SK-N-SH treated with all-trans-retinoic acid at 6 μM for 48 hours (cell line): ENCODE results near the gene PRKACB.

ENCODE experiments used
- ATAC-seq: fragments of 200-7000 bp; cut with Tn5 transposase; 3 replicates; pipeline ENCODE4 v1.9.1; 2020; ENCODE audit warnings: mild to moderate bottlenecking, moderate library complexity
- ARNTL ChIP-seq: fragments of 450-650 bp; formaldehyde crosslinking; IDR thresholded peaks from 2 replicates; pipeline ENCODE4 v1.5.0; 2020; ENCODE audit warnings: low read depth, mild to moderate bottlenecking, moderate library complexity, borderline replicate concordance
- BACH2 ChIP-seq: fragments of 250-450 bp; sonication (Bioruptor Pico); IDR thresholded peaks from 2 replicates; pipeline ENCODE4 v1.9.0; 2021; ENCODE audit warnings: mild to moderate bottlenecking, borderline replicate concordance
- CSDC2 ChIP-seq: fragments of 250-450 bp; sonication (Bioruptor Pico); IDR thresholded peaks from 2 replicates; pipeline ENCODE4 v1.5.0; 2020; ENCODE audit warnings: mild to moderate bottlenecking, moderate library complexity
- ESRRG ChIP-seq: fragments of 250-450 bp; sonication (Bioruptor Pico); IDR thresholded peaks from 2 replicates; pipeline ENCODE4 v1.6.1; 2021; ENCODE audit warnings: mild to moderate bottlenecking
- GLIS3 ChIP-seq: fragments of 250-450 bp; sonication (Bioruptor Pico); IDR thresholded peaks from 2 replicates; pipeline ENCODE4 v1.5.0; 2020; ENCODE audit warnings: mild to moderate bottlenecking, moderate library complexity
- ISL1 ChIP-seq: fragments of 250-450 bp; sonication (Bioruptor Pico); IDR thresholded peaks from 2 replicates; pipeline ENCODE4 v2.1.2; 2022; ENCODE audit warnings: mild to moderate bottlenecking, moderate library complexity
- OSR1 ChIP-seq: fragments of 250-450 bp; sonication (Bioruptor Pico); IDR thresholded peaks from 2 replicates; pipeline ENCODE4 v1.8.0; 2022; ENCODE audit warnings: moderate library complexity, mild to moderate bottlenecking, inconsistent platforms
- PPARA ChIP-seq: fragments of 250-450 bp; sonication (Bioruptor Pico); IDR thresholded peaks from 2 replicates; pipeline ENCODE4 v1.5.0; 2020; ENCODE audit warnings: mild to moderate bottlenecking, borderline replicate concordance
- RARB ChIP-seq: fragments of 250-450 bp; sonication (Bioruptor Pico); IDR thresholded peaks from 2 replicates; pipeline ENCODE4 v1.8.0; 2021; ENCODE audit warnings: mild to moderate bottlenecking, moderate library complexity
- SNAI2 ChIP-seq: fragments of 250-450 bp; sonication (Bioruptor Pico); IDR thresholded peaks from 2 replicates; pipeline ENCODE4 v1.5.0; 2020; ENCODE audit warnings: mild to moderate bottlenecking, moderate library complexity
- TCF4 ChIP-seq: fragments of 250-450 bp; sonication (Bioruptor Pico); IDR thresholded peaks from 2 replicates; pipeline ENCODE4 v1.8.0; 2021; ENCODE audit warnings: mild to moderate bottlenecking, moderate library complexity, borderline replicate concordance
- TOX ChIP-seq: fragments of 250-450 bp; sonication (Bioruptor Pico); IDR thresholded peaks from 2 replicates; pipeline ENCODE4 v1.8.0; 2021; ENCODE audit warnings: mild to moderate bottlenecking, moderate library complexity, borderline replicate concordance
- ZC3H10 ChIP-seq: fragments of 250-450 bp; sonication (Bioruptor Pico); IDR thresholded peaks from 2 replicates; pipeline ENCODE4 v1.5.1; 2021; ENCODE audit warnings: mild to moderate bottlenecking, moderate library complexity
- ZFP3 ChIP-seq: fragments of 250-450 bp; sonication (Bioruptor Pico); IDR thresholded peaks from 2 replicates; pipeline ENCODE4 v1.5.0; 2020; ENCODE audit warnings: mild to moderate bottlenecking, moderate library complexity
- ZNF565 ChIP-seq: fragments of 450-650 bp; formaldehyde crosslinking; conservative IDR thresholded peaks from 2 replicates; pipeline ENCODE4 v1.5.0; 2020; ENCODE audit warnings: low read depth, mild to moderate bottlenecking, moderate library complexity
- ZNF70 ChIP-seq: fragments of 450-650 bp; formaldehyde crosslinking; IDR thresholded peaks from 2 replicates; pipeline ENCODE4 v1.5.0; 2020; ENCODE audit warnings: mild to moderate bottlenecking, moderate library complexity
- ZNF8 ChIP-seq: fragments of 450-650 bp; formaldehyde crosslinking; IDR thresholded peaks from 2 replicates; pipeline ENCODE4 v1.5.0; 2020; ENCODE audit warnings: mild to moderate bottlenecking, moderate library complexity
- TF ChIP-seq, protein P1 (sequence below): fragments of 250-450 bp; sonication (Bioruptor Pico); IDR thresholded peaks from 2 replicates; pipeline ENCODE4 v1.8.0; 2020; ENCODE audit warnings: mild to moderate bottlenecking, moderate library complexity, borderline replicate concordance
- TF ChIP-seq, protein P2 (sequence below): fragments of 250-450 bp; sonication (Bioruptor Pico); IDR thresholded peaks from 2 replicates; pipeline ENCODE4 v1.5.1; 2020; ENCODE audit warnings: low read depth, mild to moderate bottlenecking, moderate library complexity
- TF ChIP-seq, protein P3 (sequence below): fragments of 250-450 bp; sonication (Bioruptor Pico); IDR thresholded peaks from 2 replicates; pipeline ENCODE4 v1.5.1; 2021; ENCODE audit warnings: mild to moderate bottlenecking, moderate library complexity

The PRKACB gene

DNA sequence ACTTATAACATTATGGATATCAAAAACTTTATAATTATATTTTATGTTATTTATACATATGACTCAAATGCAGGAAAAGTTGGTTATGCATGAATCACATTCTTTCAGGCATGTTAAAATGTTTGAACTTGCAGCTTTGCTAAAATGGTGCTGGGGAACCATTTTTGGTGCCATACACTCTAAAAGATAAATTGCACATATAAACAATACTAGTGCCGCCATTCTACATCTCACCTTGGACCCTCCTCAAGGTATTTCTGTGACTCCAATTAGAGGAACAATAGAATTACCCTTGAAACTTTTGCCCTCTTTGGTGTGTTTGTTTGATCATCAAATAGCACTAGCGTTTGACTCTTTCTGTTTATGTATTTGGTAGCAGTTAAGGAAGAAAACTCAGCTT, 997 bp downstream of the PRKACB start:
- ATAC-seq: no peak

DNA sequence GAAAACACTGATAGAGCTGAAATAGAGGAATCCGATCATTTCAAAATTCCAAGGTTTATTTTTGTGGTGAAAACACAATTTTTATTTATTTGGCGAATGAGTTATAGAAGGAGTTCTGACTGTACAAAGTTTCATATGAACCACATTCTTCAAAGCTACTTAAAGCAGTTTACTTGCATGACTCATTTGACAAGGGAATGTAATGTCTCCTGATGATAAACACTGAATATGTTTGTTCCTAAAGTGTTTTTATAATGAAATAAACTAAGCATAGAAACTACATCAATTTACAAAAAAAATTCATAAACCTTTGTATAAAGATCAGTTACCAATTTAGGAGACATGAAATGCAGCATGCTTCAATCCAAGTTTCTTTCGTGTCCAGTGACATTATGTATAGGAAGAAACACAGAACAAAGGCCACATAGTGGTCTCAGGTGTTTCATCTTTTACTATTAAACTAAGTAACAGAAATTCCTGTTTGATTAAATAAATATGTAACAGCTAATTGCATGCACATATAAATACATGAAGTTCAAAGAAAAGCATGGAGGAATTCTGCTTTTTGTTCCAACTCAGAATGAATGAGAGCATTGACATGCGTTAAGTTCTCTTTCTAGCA, 2.5 kb downstream of the PRKACB start:
- peak; percentile 92 for ATAC-seq
- TF ChIP-seq ESRRG (CRISPR knock-in tag) (no peak), RARB (no peak), ZFP3 (CRISPR knock-in tag) (no peak), ZC3H10 (CRISPR knock-in tag) (peak; percentile 32; the same call in 1 of the 2 replicates), ISL1 (CRISPR knock-in tag) (peak; percentile 85), ZNF70 (CRISPR knock-in tag) (no peak), PPARA (CRISPR knock-in tag) (no peak), GLIS3 (CRISPR knock-in tag) (no peak)
- TF ChIP-seq, protein P1, sequence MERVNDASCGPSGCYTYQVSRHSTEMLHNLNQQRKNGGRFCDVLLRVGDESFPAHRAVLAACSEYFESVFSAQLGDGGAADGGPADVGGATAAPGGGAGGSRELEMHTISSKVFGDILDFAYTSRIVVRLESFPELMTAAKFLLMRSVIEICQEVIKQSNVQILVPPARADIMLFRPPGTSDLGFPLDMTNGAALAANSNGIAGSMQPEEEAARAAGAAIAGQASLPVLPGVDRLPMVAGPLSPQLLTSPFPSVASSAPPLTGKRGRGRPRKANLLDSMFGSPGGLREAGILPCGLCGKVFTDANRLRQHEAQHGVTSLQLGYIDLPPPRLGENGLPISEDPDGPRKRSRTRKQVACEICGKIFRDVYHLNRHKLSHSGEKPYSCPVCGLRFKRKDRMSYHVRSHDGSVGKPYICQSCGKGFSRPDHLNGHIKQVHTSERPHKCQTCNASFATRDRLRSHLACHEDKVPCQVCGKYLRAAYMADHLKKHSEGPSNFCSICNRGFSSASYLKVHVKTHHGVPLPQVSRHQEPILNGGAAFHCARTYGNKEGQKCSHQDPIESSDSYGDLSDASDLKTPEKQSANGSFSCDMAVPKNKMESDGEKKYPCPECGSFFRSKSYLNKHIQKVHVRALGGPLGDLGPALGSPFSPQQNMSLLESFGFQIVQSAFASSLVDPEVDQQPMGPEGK (CRISPR knock-in tag): no peak
- TF ChIP-seq, protein P2, sequence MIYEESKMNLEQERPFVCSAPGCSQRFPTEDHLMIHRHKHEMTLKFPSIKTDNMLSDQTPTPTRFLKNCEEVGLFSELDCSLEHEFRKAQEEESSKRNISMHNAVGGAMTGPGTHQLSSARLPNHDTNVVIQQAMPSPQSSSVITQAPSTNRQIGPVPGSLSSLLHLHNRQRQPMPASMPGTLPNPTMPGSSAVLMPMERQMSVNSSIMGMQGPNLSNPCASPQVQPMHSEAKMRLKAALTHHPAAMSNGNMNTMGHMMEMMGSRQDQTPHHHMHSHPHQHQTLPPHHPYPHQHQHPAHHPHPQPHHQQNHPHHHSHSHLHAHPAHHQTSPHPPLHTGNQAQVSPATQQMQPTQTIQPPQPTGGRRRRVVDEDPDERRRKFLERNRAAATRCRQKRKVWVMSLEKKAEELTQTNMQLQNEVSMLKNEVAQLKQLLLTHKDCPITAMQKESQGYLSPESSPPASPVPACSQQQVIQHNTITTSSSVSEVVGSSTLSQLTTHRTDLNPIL (CRISPR knock-in tag): no peak

More for the DNA sequence above, 997 bp downstream of the PRKACB start:
- no peak for TF ChIP-seq GLIS3 (CRISPR knock-in tag)
- no peak for TF ChIP-seq BACH2 (CRISPR knock-in tag)
- TF ChIP-seq, all 23 proteins: peak for 0

DNA sequence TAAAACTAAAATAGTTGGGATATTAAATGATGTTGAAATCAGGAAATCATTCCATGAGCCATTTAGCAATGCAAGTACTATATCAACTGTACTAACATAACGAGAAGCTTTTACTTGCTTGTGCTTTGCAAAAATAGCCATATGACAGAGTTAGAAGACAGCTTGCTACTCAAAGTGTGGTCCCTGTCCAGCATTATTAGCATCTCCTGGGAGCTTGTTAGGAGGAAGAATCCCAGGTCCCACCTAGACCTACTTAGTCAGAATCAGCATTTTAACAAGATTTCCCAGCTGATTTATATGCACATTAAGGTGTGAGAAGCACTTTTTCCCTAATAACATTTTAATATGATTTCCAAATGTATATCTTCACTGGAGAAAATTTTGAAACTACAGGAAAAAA, 4.7 kb downstream of the PRKACB start:
- TF ChIP-seq ISL1 (CRISPR knock-in tag) (no peak), TOX (CRISPR knock-in tag) (no peak), SNAI2 (no peak)
- TF ChIP-seq, protein P2 (CRISPR knock-in tag): no peak
- ATAC-seq: no peak

DNA sequence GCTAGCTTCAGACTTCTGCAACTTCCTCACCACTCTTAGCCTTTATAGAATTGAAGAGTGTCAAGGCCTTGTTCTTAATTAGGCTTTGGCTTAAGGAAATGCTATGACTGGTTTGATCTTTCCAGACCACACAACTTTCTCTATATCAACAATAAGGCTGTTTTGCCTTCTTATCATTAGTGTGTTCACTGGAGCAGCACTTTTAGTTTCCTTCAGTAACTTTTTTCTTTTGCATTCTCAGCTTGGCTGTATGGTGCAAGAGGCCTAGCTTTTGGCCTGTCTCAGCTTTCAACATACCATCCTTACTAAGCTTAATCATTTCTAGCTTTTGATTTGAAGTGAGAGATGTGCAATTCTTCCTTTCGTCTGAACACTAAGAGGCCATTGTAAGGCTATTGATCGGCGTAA, 8.6 kb downstream of the PRKACB start:
- ATAC-seq: no peak
- TF ChIP-seq BACH2 (CRISPR knock-in tag) (no peak), ZNF70 (CRISPR knock-in tag) (no peak)

DNA sequence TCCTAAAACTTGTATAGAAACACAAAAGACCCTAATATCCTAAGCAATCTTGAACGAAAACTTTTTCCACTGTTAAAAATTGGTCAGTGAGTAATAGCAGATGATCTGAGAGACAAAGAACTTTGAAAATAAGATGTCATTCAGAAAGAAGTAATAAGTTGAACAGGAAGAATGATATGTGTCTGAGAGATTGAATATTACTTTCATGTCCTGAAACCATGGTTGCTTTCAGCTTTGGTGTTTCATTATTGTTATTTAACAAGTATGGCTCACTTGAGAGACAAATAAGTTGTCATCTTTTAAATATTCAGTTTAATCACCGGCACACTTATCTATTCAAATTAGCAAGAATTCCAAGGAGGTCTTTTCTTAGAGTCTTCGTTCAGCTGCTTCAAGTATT, 11.4 kb downstream of the PRKACB start:
- no peak for ATAC-seq
- no peak for TF ChIP-seq TOX (CRISPR knock-in tag)
- TF ChIP-seq ISL1 (CRISPR knock-in tag): no peak
- TF ChIP-seq ZNF70 (CRISPR knock-in tag): no peak
- TF ChIP-seq PPARA (CRISPR knock-in tag): no peak
- TF ChIP-seq, protein P3, sequence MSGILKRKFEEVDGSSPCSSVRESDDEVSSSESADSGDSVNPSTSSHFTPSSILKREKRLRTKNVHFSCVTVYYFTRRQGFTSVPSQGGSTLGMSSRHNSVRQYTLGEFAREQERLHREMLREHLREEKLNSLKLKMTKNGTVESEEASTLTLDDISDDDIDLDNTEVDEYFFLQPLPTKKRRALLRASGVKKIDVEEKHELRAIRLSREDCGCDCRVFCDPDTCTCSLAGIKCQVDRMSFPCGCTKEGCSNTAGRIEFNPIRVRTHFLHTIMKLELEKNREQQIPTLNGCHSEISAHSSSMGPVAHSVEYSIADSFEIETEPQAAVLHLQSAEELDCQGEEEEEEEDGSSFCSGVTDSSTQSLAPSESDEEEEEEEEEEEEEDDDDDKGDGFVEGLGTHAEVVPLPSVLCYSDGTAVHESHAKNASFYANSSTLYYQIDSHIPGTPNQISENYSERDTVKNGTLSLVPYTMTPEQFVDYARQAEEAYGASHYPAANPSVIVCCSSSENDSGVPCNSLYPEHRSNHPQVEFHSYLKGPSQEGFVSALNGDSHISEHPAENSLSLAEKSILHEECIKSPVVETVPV: no peak
- TF ChIP-seq ZC3H10 (CRISPR knock-in tag): no peak
- no peak for TF ChIP-seq ARNTL
- TF ChIP-seq TCF4: no peak
- TF ChIP-seq ZFP3 (CRISPR knock-in tag): no peak
- TF ChIP-seq ESRRG (CRISPR knock-in tag): no peak
- no peak for TF ChIP-seq CSDC2 (CRISPR knock-in tag)
- no peak for TF ChIP-seq SNAI2
- no peak for TF ChIP-seq OSR1 (CRISPR knock-in tag)
- TF ChIP-seq RARB: no peak
- TF ChIP-seq, protein P1 (CRISPR knock-in tag): no peak
- TF ChIP-seq ZNF8: no peak
- TF ChIP-seq ZNF565: no peak
